Activated CD8-positive, alpha-beta memory T cell treated with anti-CD3 and anti-CD28 coated beads for 48 hours (primary cell): ENCODE results near the gene F2.
"Not testable (repeated sequence)": the region's sequence is repeated elsewhere in the genome, so short reads cannot be mapped to it uniquely, and the experiment has no call there.

Source experiments
- DNase-seq, 3 experiments: peaks; one replicate each; pipeline ENCODE4 v3.0.0-alpha.2; 2020; ENCODE audit warnings: low read depth in 2 of 3, low spot score in 2 of 3

The F2 gene

GRCh38 chr11:46712874-46713576, 6.0 kb upstream of the F2 start:
- DNase-seq, result no peak

GRCh38 chr11:46717825-46718154, 1.2 kb upstream of the F2 start:
- DNase-seq, result not testable (repeated sequence)

- DNase-seq, result no peak
Observed at GRCh38 chr11:46718155-46719019, 626 bp upstream of the F2 start.

GRCh38 chr11:46719543-46720218, 668 bp downstream of the F2 start:
- DNase-seq, result no peak

GRCh38 chr11:46721286-46721685, 2.3 kb downstream of the F2 start:
- DNase-seq, result no peak

GRCh38 chr11:46722566-46723358, 3.7 kb downstream of the F2 start:
- no peak for DNase-seq

- DNase-seq, result no peak
Observed at GRCh38 chr11:46723359-46723680, 4.3 kb downstream of the F2 start.

- DNase-seq, result no peak
Observed at GRCh38 chr11:46724088-46724487, 5.1 kb downstream of the F2 start.

GRCh38 chr11:46725338-46726205, 6.6 kb downstream of the F2 start:
- DNase-seq, result no peak

GRCh38 chr11:46726206-46726862, 7.3 kb downstream of the F2 start:
- no peak for DNase-seq

GRCh38 chr11:46727952-46728658, 9.1 kb downstream of the F2 start:
- DNase-seq, result no peak

- DNase-seq, result no peak
Observed at GRCh38 chr11:46728659-46729040, 9.6 kb downstream of the F2 start.

- DNase-seq, result no peak
Observed at GRCh38 chr11:46729110-46730027, 10.4 kb downstream of the F2 start.

GRCh38 chr11:46731545-46731944, 12.5 kb downstream of the F2 start:
- DNase-seq, result no peak

- DNase-seq, result no peak
Observed at GRCh38 chr11:46733234-46733633, 14.2 kb downstream of the F2 start.

- DNase-seq, result no peak
Observed at GRCh38 chr11:46736146-46736545, 17.1 kb downstream of the F2 start.

GRCh38 chr11:46736615-46737014, 17.6 kb downstream of the F2 start:
- DNase-seq, result no peak

- no peak for DNase-seq
Observed at GRCh38 chr11:46737699-46738098, 18.7 kb downstream of the F2 start.
